SK-N-MC (cell line): ENCODE data around the gene CNPY4.

Experiments used
- EZH2 ChIP-seq: fragments of 200-600 bp; sonication (generic); IDR thresholded peaks from one replicate; pipeline ENCODE4 v1.6.1; 2017; ENCODE audit warnings: antibody characterized with exemption
- FOXP2 ChIP-seq: optimal IDR thresholded peaks from 2 replicates; pipeline ENCODE3; 2011; ENCODE audit warnings: mild to moderate bottlenecking, moderate library complexity; ENCODE audit not compliant: insufficient read depth; ENCODE audit errors: extremely low read length, control extremely low read depth
- POLR2AphosphoS5 ChIP-seq: IDR thresholded peaks from 2 replicates; pipeline ENCODE4 v1.6.1; 2012; ENCODE audit warnings: mild to moderate bottlenecking, low read depth, low read length, borderline replicate concordance

DNA sequence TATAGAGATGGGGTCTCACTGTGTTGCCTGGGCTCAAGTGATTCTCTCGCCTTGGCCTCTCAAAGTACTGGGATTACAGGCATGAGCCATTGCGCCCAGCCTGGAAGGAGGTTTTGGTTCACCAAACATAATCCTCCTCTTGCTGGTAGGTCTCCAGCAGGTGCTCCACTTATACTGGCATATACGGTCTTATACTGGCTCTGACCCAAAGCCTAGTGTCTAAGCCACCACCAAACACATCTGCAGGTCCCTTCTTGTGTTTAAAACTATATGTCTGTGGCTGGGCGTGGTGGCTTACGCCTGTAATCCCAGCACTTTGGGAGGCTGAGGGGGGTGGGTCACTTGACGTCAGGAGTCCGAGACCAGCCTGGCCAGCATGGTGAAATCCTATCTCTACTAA, 12.7 kb downstream of the CNPY4 start:
- TF ChIP-seq EZH2 = no peak
- no peak for TF ChIP-seq FOXP2
- TF ChIP-seq POLR2AphosphoS5 = no peak
